ENCODE results near the gene SRSF5.

Gene SRSF5

GRCh38 chr14:69775012-69775411 lies 8.1 kb downstream of the SRSF5 start:
- H3K9me3 ChIP-seq (ENCODE audit: low read length): no peaks in the 10 kb centered on the region
- no peak overlapping the region for H2AFZ ChIP-seq (ENCODE audit: low read depth, low read length)
- H3K4me1 ChIP-seq (ENCODE audit: insufficient read depth, low read length): no peaks in the 10 kb centered on the region
- no peak overlapping the region for H3K4me3 ChIP-seq (ENCODE audit: low read length)
- no peaks in the 10 kb centered on the region for H3K27me3 ChIP-seq (ENCODE audit: insufficient read depth, low read length)
- H3K36me3 ChIP-seq (ENCODE audit: insufficient read depth, low read length): peaks cover 92% of the 10 kb centered on the region

DNA sequence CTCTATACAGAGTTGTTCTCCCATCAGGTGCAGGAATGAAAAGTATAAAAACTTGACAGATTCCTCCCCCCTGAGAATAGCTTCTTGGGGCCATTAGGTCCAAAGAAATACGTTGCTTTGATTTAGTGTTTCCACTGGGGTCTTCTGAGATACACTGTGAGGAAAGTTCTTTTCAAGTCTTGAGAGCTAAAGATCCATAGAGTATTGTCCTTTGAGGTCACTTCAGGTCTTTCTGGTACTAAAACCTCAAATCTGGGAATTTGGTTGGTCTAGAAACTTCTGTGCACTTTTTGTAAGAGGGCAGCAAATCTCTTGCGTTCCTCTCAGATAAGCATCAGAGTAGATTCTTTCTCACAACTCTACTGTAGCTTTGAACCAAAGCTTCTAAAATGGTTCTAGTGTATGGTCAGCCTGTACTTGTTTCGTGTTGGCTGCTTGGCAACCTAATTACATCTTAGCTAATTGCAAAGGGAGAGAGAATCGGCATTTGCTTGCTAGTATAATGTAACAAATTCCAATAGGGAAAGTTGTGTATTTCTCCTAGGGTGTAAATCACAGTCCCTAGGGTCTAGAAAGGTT lies 10.0 kb downstream of the SRSF5 start:
- H3K4me3 ChIP-seq (ENCODE audit: low read length): no peak overlapping the region
- H3K36me3 ChIP-seq (ENCODE audit: insufficient read depth, low read length): peaks cover 83% of the 10 kb centered on the region
- no peaks in the 10 kb centered on the region for H3K27me3 ChIP-seq (ENCODE audit: insufficient read depth, low read length)
- H3K9me3 ChIP-seq (ENCODE audit: low read length): no peaks in the 10 kb centered on the region
- no peak overlapping the region for H2AFZ ChIP-seq (ENCODE audit: low read depth, low read length)
- no peaks in the 10 kb centered on the region for H3K4me1 ChIP-seq (ENCODE audit: insufficient read depth, low read length)

DNA sequence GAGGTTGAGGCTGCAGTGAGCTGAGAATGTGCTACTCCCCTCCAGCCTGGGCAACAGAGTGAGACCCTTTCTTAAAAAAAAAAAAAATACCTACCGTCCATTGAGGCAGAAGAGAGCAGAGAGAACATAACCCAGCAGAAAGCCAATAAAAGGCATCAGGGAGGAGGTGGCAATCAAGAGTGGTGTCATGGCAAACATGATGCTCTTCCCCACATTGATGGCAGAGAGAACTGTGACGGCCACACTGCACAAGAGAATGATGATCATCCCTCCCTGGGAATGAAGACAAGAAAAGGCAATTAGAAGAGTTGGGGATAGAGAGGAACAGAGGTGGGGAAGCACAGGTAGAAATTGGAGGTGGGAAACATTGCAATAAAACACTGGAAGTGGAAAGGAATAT lies 12.1 kb downstream of the SRSF5 start:
- Histone ChIP-seq H2AFZ (ENCODE audit: low read depth, low read length) (no peak overlapping the region), H3K36me3 (ENCODE audit: insufficient read depth, low read length) (peaks cover 64% of the 10 kb centered on the region), H3K4me3 (ENCODE audit: low read length) (no peak overlapping the region), H3K9me3 (ENCODE audit: low read length) (no peaks in the 10 kb centered on the region), H3K4me1 (ENCODE audit: insufficient read depth, low read length) (no peaks in the 10 kb centered on the region), H3K27me3 (ENCODE audit: insufficient read depth, low read length) (no peaks in the 10 kb centered on the region)

GRCh38 chr14:69780092-69780491 lies 13.2 kb downstream of the SRSF5 start:
- Histone ChIP-seq H3K27me3 (ENCODE audit: insufficient read depth, low read length) (no peaks in the 10 kb centered on the region), H3K9me3 (ENCODE audit: low read length) (no peaks in the 10 kb centered on the region), H3K36me3 (ENCODE audit: insufficient read depth, low read length) (peaks cover 55% of the 10 kb centered on the region), H3K4me3 (ENCODE audit: low read length) (no peak overlapping the region), H2AFZ (ENCODE audit: low read depth, low read length) (no peak overlapping the region), H3K4me1 (ENCODE audit: insufficient read depth, low read length) (no peaks in the 10 kb centered on the region)

- Histone ChIP-seq H3K36me3 (ENCODE audit: insufficient read depth, low read length) (peaks cover 47% of the 10 kb centered on the region), H3K4me1 (ENCODE audit: insufficient read depth, low read length) (no peaks in the 10 kb centered on the region), H2AFZ (ENCODE audit: low read depth, low read length) (no peak overlapping the region), H3K4me3 (ENCODE audit: low read length) (no peak overlapping the region), H3K27me3 (ENCODE audit: insufficient read depth, low read length) (no peaks in the 10 kb centered on the region), H3K9me3 (ENCODE audit: low read length) (no peaks in the 10 kb centered on the region)
Measured at GRCh38 chr14:69780952-69781351, 14.0 kb downstream of the SRSF5 start.

DNA sequence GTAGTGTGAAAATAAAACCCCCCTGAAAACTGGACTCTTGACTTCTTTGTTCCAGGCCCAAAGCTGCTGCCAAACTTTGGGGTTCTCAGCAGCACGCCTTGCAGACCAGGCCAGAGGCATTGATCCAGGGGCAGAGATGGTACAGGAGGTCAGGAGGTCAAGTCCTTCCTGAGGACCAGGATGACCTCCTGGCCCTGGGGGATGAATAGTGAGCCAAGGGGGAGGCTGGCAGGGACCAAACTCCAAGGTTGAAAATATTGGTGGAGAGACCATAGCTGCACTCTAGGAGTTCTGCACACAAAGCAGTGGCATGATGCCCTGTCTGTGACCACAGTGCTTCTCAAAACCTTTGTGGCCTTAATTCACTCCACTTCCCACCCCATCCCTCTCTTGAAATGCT lies 18.0 kb downstream of the SRSF5 start:
- Histone ChIP-seq H3K4me3 (ENCODE audit: low read length) (no peak overlapping the region), H3K36me3 (ENCODE audit: insufficient read depth, low read length) (peaks cover 12% of the 10 kb centered on the region), H2AFZ (ENCODE audit: low read depth, low read length) (no peak overlapping the region), H3K27me3 (ENCODE audit: insufficient read depth, low read length) (no peaks in the 10 kb centered on the region), H3K4me1 (ENCODE audit: insufficient read depth, low read length) (no peaks in the 10 kb centered on the region), H3K9me3 (ENCODE audit: low read length) (no peaks in the 10 kb centered on the region)

DNA sequence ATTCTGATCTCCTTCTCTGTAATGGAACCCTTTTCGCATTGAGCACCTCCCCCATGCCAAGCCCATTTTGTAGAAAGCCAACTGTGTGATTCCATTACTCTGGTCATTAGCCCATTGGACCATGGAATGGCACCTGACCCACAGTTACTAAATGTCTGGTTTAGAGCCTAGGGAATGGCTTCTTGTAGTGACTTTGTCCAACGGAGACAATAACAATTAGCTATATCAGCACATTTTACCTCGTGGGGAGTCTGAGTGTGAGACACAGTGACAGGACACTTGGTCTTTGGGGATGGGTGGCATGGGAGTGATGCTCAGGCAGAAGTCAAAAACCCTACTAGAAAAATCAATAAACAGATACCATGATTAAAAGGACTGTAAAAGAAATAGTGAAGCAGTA lies 19.7 kb downstream of the SRSF5 start:
- no peaks in the 10 kb centered on the region for H3K9me3 ChIP-seq (ENCODE audit: low read length)
- H3K36me3 ChIP-seq (ENCODE audit: insufficient read depth, low read length): peaks cover 3% of the 10 kb centered on the region
- no peaks in the 10 kb centered on the region for H3K27me3 ChIP-seq (ENCODE audit: insufficient read depth, low read length)
- H2AFZ ChIP-seq (ENCODE audit: low read depth, low read length): no peak overlapping the region
- H3K4me1 ChIP-seq (ENCODE audit: insufficient read depth, low read length): no peaks in the 10 kb centered on the region
- no peak overlapping the region for H3K4me3 ChIP-seq (ENCODE audit: low read length)

GRCh38 chr14:69789118-69789640 lies 22.2 kb downstream of the SRSF5 start:
- no peak overlapping the region for H2AFZ ChIP-seq (ENCODE audit: low read depth, low read length)
- no peaks in the 10 kb centered on the region for H3K27me3 ChIP-seq (ENCODE audit: insufficient read depth, low read length)
- H3K36me3 ChIP-seq (ENCODE audit: insufficient read depth, low read length): no peaks in the 10 kb centered on the region
- no peak overlapping the region for H3K4me3 ChIP-seq (ENCODE audit: low read length)
- H3K9me3 ChIP-seq (ENCODE audit: low read length): no peaks in the 10 kb centered on the region
- H3K4me1 ChIP-seq (ENCODE audit: insufficient read depth, low read length): no peaks in the 10 kb centered on the region

DNA sequence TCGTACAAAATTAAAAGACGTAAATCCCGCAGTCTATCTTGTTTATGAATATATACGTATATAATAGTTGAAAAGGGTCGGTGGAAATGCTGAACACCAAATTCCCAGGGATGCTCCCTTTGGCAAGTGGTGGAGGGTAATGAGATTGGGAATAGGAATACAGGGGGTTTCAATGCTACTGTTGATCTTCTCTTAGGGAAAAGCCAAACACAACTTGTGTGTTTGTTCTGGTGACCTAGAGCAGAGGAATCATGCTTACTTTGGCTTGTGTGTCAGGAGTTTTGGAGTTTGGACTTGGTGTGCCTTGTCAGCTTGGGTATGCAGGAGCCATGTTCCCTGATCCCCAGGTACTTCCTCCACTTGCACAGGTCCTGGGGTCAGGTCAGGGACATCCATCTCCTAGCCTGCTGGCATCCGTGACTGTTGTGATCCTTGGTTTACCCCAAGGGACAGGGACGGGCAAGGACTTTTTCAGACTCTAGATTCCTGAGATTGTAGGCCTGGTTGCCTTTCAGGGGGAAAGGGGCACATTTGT lies 26.0 kb downstream of the SRSF5 start:
- Histone ChIP-seq H3K4me3 (ENCODE audit: low read length) (no peak overlapping the region), H3K9me3 (ENCODE audit: low read length) (no peaks in the 10 kb centered on the region), H3K4me1 (ENCODE audit: insufficient read depth, low read length) (no peaks in the 10 kb centered on the region), H2AFZ (ENCODE audit: low read depth, low read length) (no peak overlapping the region), H3K27me3 (ENCODE audit: insufficient read depth, low read length) (no peaks in the 10 kb centered on the region), H3K36me3 (ENCODE audit: insufficient read depth, low read length) (no peaks in the 10 kb centered on the region)

DNA sequence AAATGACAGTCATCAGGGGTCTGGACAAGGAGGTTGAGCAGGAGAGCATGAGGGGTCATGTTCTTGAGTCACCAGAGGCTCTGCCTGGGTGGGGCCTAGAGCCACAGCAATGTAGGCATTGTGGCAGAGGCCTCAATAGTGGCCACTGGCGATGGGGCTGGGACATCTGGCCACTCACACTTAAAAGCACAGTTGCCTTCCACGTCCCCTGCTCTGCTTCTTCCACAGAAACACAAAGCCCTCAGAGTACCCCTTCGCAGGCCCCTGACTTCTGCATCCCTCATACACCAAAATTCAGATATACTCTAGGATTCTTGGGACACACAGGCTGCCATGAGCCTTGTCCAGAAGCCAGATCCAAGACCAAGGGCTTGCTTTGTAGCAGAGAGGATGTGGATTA lies 27.8 kb downstream of the SRSF5 start:
- H3K27me3 ChIP-seq (ENCODE audit: insufficient read depth, low read length): no peaks in the 10 kb centered on the region
- H3K36me3 ChIP-seq (ENCODE audit: insufficient read depth, low read length): no peaks in the 10 kb centered on the region
- H2AFZ ChIP-seq (ENCODE audit: low read depth, low read length): no peak overlapping the region
- no peaks in the 10 kb centered on the region for H3K4me1 ChIP-seq (ENCODE audit: insufficient read depth, low read length)
- no peak overlapping the region for H3K4me3 ChIP-seq (ENCODE audit: low read length)
- H3K9me3 ChIP-seq (ENCODE audit: low read length): no peaks in the 10 kb centered on the region

DNA sequence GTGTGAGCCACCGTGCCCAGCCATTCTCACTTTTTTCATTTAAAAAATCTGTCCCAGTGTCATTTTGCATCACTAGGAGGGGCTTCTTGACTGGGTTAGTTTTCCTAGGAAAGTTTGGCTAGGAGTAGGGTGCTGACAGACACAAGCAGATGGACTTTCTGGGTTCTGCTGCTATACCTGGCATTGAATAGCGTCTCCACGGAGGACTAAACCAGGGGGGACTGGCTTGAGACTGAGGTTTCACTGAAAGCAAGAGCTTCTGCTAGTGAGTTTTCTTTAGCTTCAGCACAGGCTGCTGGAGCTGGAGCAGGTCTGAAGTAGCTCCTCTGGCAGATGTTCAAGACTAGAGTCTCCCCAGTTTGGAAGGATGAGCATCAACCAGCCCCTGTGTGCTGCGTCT lies 28.7 kb downstream of the SRSF5 start:
- no peaks in the 10 kb centered on the region for H3K27me3 ChIP-seq (ENCODE audit: insufficient read depth, low read length)
- H3K9me3 ChIP-seq (ENCODE audit: low read length): no peaks in the 10 kb centered on the region
- no peaks in the 10 kb centered on the region for H3K36me3 ChIP-seq (ENCODE audit: insufficient read depth, low read length)
- H2AFZ ChIP-seq (ENCODE audit: low read depth, low read length): no peak overlapping the region
- H3K4me3 ChIP-seq (ENCODE audit: low read length): no peak overlapping the region
- no peaks in the 10 kb centered on the region for H3K4me1 ChIP-seq (ENCODE audit: insufficient read depth, low read length)

DNA sequence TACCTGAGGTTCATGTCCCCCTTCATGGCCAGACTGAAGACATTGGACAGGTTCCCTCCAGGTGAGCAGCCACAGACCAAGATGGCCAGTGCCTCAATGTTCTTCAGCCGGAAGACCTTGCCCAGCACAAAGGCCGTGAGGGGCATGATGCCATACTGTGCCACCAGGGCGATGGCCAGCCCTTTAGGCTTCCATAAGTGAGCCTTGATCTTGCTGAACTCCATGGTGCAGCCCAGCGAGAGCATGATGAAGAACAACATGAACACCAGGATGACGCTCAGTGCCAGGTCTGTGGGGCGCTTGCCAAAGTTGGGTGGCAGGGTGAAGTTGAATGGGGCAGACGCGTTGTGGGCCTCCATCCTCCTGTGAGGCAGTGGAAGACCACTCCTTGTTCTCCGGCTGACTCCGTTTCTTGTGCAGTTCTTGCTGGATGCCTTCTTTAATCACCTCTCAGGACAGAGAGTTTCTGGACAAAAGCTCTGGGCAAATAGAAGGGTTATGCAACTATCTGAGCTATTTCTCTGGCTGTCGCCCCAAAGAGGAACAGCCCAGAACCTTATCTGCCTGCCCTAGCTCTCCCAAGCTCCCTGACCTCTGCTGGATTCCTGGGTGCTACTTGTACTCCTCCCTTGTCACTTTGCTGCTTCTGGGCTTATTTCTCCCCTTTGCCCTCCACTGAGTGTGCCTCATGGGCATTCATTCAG lies 30.0 kb downstream of the SRSF5 start, which contains the start of gene SLC10A1:
Gene SLC10A1 (minus strand): TSS at position 445 of the 704 bp plus-strand sequence. CDS start 86 bp downstream, at position 359.
- Histone ChIP-seq H2AFZ (ENCODE audit: low read depth, low read length) (no peak within 1 kb of the TSS), H3K27me3 (ENCODE audit: insufficient read depth, low read length) (no peaks in the 10 kb centered on the region), H3K9me3 (ENCODE audit: low read length) (no peaks in the 10 kb centered on the region), H3K4me3 (ENCODE audit: low read length) (no peak within 1 kb of the TSS), H3K36me3 (ENCODE audit: insufficient read depth, low read length) (no peaks in the 10 kb centered on the region), H3K4me1 (ENCODE audit: insufficient read depth, low read length) (no peaks in the 10 kb centered on the region)

- Histone ChIP-seq H3K9me3 (ENCODE audit: low read length) (no peaks in the 10 kb centered on the region), H3K4me1 (ENCODE audit: insufficient read depth, low read length) (no peaks in the 10 kb centered on the region), H3K36me3 (ENCODE audit: insufficient read depth, low read length) (no peaks in the 10 kb centered on the region), H3K27me3 (ENCODE audit: insufficient read depth, low read length) (no peaks in the 10 kb centered on the region), H3K4me3 (ENCODE audit: low read length) (no peak overlapping the region), H2AFZ (ENCODE audit: low read depth, low read length) (no peak overlapping the region)
Measured at GRCh38 chr14:69797573-69798338, 30.8 kb downstream of the SRSF5 start.
